HUDEP-2 (cell line): ENCODE results near the gene ATP11A.

Experiments used
- DNase-seq, 76 experiments: peaks; one replicate each; lab custom pipeline; 2025; ENCODE audit not compliant: unreplicated experiment in 76 of 76; lab: John Stamatoyannopoulos, UW

ATP11A gene

GRCh38 chr13:112708560-112709240 is 18.9 kb downstream of the ATP11A start:
- DNase-seq = peak in 28 of 76 experiments; percentile 3 to 70 (median 34)

- DNase-seq = peak in 1 of 76 experiments; percentile 14
Measured at GRCh38 chr13:112709316-112709715, 19.5 kb downstream of the ATP11A start.

GRCh38 chr13:112709825-112710783 is 20.3 kb downstream of the ATP11A start:
- no peak for DNase-seq

- DNase-seq = no peak
Measured at GRCh38 chr13:112710855-112711527, 21.2 kb downstream of the ATP11A start.

GRCh38 chr13:112711528-112712265 is 21.9 kb downstream of the ATP11A start:
- peak in 75 of 76 experiments; percentile 11 to 91 (median 75) for DNase-seq

GRCh38 chr13:112712451-112713207 is 22.8 kb downstream of the ATP11A start:
- peak in 1 of 76 experiments; percentile 34 for DNase-seq

- peak in 5 of 76 experiments; percentile 13 to 24 (median 21) for DNase-seq
Measured at GRCh38 chr13:112713517-112714253, 23.8 kb downstream of the ATP11A start.

- no peak for DNase-seq
Measured at GRCh38 chr13:112714376-112715174, 24.7 kb downstream of the ATP11A start.

GRCh38 chr13:112715210-112715609 is 25.4 kb downstream of the ATP11A start:
- no peak for DNase-seq

- no peak for DNase-seq
Measured at GRCh38 chr13:112715715-112716460, 26.1 kb downstream of the ATP11A start.

- DNase-seq = no peak
Measured at GRCh38 chr13:112716461-112716820, 26.6 kb downstream of the ATP11A start.

- DNase-seq = no peak
Measured at GRCh38 chr13:112716841-112717520, 27.1 kb downstream of the ATP11A start.

- DNase-seq = no peak
Measured at GRCh38 chr13:112718318-112718717, 28.5 kb downstream of the ATP11A start.

GRCh38 chr13:112719016-112719415 is 29.2 kb downstream of the ATP11A start:
- DNase-seq = no peak

GRCh38 chr13:112719556-112719955 is 29.7 kb downstream of the ATP11A start:
- DNase-seq = no peak

- DNase-seq = no peak
Measured at GRCh38 chr13:112720251-112720650, 30.4 kb downstream of the ATP11A start.

GRCh38 chr13:112720814-112721197 is 31.0 kb downstream of the ATP11A start:
- no peak for DNase-seq
